GM19324 (cell line): Measurements from ENCODE around the gene KIF11.

Source experiments
- ATAC-seq: cut with Tn5 transposase; IDR thresholded peaks from one replicate; pipeline ENCODE4 v1.9.1; 2021; ENCODE audit warnings: mild to moderate bottlenecking, moderate library complexity; ENCODE audit not compliant: unreplicated experiment, low FRiP score

The KIF11 gene

DNA sequence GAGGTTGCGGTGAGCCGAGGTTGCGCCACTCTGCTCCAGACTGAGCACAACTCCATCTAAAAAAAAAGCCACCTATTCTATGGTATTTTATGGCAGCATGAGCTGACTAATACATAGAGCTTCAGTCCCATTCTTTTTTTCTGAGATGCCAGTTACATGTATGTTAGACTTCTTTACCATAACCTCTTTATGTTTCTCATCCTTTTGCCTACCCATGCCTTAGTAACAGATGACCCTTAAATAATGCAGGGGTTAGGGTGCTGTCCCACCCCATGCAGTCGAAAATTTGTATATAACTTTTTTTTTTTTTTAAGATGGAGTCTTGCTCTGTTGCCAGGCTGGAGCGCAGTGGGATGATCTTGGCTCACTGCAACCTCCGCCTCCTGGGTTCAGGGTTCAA, 74.1 kb downstream of the KIF11 start:
- no peak for ATAC-seq

DNA sequence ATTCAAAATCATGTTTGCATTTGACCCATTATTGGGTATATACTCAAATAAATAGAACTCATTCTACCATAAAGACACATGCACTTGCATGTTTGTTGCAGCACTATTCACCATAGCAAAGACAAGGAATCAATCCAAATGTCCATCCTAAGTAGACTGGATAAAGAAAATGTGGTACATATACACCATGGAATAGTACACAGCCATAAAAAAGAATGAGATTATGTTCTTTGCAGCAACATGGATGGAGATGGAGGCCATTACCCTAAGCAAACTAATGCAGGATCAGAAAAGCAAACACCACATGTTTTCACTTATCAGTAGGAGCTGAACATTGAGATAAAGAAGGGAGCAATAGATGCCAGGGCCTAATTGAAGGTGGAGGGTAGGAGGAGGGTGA, 84.8 kb downstream of the KIF11 start:
- ATAC-seq = no peak

DNA sequence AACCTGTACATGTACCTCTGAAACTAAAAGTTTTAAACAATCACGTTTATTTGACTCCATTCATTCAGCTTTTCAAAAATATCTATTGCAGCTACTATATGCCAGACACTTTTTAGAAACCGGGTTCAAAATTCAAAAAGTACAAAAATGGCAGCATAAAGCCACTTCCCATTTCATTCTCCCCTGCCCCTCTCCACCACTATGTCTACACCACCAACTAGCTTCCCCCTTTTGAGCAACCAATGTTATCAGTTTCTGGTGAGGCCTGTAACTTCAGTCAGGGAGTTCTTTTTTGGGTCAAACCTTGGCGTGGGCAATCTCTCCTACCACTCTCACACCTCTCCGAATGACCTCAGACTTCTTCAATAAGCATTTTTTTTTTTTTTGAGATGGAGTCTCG, 85.3 kb downstream of the KIF11 start:
- no peak for ATAC-seq

DNA sequence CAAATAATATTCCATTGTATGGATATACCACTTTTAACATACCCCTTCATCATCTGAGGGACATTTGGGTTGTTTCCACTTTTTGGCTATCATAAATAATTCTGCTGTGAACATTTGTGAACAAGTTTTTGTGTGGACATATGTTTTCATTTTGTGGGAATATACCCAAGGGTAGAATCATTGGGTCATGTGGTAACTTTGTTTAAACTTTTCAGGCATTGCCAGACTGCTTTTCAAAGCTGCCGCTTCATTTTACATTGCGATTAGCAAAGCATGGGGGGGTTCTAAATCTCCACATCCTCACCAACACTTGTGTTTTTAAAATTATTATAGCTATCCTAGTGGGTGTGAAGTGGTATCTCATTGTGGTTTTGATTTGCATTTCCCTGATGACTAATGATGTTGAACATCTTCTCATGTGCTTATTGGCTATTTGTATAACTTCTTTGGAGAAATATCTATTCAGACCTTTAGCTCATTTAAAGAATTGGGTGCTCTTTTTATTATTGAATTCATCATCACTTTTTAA, 88.4 kb downstream of the KIF11 start:
- no peak for ATAC-seq

DNA sequence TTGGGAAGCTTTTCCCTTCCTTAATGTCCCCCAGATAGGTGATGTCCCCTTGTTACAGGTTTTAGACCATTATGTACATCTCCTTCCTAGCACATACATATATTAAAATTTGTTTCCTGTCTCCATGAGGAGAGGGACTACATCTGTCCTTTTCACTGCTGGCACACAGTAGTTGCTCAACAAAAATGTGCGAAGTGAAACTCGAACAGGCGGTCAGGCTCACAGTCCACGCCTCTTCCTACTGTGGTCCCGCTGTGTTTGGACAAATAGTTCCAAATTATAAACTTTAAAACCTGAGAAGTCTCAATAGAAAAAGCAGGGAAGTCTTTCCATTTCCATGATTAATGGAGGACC, 95.6 kb downstream of the KIF11 start:
- no peak for ATAC-seq

DNA sequence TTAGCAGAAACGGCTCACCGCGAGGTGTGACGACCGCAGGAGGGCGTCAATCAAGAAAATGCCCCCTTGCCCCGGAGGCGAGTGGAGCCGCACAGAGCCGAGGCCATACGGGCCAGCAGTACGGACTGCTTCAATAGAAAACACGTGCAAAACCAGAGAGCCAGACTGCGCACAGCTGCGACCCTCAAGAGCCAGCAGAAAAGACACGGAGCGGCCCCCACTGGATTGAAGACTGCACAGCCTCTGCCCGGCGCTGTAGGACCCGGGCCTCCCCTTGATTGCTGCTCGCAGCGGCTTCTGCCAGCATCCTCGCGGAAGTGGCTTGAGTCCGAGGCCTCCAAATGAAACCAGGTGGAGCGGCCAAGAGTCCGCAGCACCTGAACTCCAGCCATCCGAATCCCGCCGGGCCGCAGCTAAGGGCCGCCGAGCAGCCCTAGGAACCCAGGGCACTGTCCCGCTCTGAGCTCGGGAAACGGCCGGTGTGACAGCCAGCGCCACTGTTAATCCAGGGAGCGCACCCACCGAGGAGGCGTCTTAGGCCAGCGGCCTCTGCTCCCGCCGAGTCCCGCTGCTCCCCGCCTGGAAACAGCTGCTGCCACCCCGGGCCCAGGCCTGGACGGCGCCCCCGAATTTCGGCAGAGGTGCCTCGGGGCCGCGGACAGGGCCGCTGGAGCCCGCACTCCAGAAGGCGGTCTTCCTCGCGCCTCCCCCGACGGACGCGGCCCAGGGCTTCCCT, 96.2 kb downstream of the KIF11 start:
- ATAC-seq = peak; percentile 28

DNA sequence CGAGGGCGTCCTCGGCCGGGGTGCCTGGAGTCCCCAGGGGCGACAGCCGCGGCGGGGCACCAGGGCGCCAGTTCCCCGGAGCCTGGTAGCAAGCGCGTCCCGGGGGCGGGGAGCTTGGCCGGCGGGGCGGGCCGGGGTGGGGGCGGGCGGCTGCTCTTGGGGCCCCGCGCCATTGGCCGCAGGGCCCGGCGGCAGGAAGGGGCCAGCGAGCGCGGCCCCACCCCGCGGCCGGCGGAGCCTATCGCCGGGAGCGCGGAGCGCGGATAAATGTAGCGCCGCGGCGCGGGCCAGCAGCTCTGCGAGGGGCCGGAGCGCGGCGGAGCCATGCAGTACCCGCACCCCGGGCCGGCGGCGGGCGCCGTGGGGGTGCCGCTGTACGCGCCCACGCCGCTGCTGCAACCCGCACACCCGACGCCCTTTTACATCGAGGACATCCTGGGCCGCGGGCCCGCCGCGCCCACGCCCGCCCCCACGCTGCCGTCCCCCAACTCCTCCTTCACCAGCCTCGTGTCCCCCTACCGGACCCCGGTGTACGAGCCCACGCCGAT, 96.8 kb downstream of the KIF11 start, which contains the start of gene HHEX:
TSS of gene HHEX (plus strand) at position 293 of the 548 bp plus-strand sequence. CDS start at position 325, 32 bp downstream.
- peak; percentile 48 for ATAC-seq

DNA sequence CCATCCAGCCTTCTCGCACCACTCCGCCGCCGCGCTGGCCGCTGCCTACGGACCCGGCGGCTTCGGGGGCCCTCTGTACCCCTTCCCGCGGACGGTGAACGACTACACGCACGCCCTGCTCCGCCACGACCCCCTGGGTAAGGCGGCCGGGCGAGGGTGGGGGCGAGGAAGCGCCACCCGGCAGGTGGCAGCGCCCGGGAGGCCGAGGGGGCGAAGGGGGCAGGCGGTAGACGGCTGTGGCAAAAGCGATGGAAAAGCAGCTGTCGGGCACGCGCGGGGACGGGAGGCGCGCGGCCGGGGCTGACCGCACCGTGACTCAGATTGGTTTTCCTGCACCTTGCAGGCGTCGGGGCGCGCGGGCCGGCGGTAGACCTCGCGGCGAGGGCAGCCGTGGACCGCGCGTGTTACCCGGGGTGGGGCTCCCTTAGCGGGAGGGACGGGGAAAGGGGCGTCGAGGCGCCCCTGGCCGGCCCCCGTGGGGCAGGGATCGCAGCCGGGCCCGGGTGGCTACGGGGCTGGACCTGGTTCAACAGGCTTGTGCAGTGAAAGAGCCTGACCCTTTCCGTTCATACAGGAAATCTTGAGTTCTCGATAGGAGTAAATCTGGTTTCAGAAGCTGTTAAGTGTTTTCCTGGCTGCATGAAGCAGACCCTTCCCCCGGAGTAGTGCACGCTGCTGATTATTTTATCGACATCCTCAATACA, 97.4 kb downstream of the KIF11 start:
- no peak for ATAC-seq

DNA sequence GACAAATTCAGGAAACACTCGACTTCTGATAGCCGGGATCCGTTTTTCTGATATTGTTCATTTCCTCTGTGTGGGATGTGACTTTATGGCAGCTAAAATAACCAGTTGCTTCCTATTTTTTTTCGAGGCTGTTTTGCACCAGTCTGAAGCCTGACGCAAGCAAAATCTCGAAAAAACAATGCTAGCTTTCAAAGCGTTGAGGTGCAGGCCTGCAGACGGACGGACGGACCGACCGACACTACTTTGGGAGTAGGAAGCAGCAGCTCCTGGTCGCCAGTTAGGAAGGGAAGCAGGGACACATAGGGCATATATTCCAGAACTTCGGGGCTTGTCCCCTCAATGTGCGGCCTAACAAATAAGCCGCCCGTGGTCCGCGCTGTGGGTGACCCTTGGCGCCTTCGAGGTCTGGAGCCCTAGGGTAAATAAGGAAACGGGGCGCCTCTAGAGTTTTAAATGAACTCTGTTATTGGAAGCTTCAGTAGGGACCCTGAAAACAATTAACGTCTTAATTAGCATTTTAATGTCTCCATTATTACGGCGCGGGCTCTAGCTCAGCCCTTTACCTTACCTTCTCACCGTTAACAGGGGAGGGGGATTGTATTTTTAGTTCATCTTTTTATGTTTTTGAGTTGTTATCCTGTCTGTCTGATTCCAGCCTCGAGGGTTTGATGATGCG, 98.1 kb downstream of the KIF11 start:
- ATAC-seq = no peak

DNA sequence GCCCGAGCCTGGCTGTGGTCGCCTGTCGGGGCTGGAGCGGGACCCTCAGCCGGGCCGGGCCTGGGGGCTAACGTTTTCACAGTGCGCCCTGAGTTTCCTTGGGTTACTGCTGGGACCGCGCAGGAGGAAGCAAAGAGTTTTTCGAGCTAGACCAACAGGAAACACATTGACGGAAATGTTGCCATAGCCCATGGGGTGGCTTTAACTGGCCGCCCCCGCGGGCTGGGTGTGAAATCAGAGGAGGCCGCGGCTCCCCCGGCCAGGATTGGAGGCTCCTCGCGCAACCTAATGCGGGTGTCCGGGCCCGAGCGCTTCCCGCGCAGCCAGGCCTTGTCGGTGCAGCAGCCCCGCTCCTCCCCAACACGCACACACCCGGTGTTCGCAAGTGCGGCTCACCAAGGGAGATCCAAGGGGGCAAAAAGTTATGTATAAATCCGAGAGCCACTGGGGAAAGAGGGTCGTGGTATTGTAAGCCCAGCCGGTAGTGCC, 98.7 kb downstream of the KIF11 start:
- no peak for ATAC-seq

DNA sequence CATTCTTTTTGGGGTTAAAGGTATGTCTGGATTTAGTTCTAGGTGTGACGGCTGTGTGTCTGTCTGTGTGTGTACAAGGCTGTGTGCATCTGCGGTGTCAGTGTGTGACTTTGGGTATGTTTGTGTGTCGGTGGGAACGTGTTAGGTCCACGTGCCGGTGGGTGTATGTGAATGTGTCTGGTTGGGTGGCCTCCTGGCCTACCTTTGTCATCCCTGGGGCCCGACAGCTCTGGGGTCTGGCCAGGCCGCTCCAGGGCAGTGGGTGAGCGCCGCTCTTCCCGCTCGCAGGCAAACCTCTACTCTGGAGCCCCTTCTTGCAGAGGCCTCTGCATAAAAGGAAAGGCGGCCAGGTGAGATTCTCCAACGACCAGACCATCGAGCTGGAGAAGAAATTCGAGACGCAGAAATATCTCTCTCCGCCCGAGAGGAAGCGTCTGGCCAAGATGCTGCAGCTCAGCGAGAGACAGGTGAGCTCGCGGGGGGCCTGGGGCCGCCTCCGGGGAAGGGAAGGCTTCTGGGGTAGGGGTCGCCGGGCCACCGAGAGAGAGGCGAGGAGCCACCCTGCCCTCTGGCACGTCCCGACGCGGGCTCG, 99.2 kb downstream of the KIF11 start:
- no peak for ATAC-seq

DNA sequence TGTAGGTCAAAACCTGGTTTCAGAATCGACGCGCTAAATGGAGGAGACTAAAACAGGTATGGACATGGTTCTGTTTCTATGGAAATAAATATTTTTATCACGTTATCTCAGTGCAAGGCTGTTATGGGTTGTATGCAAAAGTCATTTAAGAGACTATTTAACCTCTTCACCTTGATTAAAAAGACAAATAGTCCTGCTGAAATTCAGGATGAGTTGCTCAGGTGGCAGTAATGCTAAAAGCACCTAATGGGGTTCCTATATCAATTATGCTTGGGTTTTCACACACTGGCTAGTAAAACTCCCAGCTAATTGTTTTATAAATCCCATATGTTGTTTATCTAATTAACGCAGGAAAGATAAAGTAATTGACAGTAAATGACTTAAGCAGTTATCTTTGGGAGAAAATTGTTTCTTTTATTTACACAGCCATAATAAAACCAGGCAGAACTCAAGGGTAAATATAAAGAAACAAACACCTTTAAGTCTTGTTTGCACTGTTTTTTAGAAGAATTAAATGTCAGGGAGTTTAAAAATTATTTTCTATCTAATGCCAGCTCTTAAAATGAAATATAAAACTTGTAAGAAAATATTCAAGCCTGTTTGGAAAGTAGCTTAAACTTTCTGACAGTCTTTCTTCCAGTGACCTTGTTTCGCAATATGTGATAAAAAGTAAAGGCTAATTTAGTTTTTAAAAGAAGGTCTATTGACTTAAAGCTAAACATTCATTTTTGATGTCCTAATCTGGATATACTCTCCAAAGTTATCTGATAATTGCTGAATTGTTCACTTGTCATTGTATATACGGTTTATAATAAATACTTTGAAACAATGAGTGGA, 100.0 kb downstream of the KIF11 start:
- ATAC-seq = no peak

DNA sequence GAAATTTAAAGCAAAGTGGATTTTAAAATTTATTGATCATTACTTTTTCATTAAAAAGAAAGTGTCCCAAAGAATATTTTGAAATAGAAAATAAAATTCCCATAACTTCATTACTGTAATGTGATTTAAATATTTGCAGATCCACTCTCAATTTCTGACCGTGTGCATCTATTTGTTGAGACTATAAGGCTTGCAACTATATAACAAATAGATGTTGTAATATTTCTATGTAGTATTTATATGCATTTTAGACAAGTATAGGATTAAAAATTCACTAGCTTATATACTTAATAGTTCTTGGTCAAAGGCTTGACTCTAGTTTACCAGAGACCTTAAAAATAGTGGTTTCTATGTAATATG, 100.6 kb downstream of the KIF11 start:
- no peak for ATAC-seq

DNA sequence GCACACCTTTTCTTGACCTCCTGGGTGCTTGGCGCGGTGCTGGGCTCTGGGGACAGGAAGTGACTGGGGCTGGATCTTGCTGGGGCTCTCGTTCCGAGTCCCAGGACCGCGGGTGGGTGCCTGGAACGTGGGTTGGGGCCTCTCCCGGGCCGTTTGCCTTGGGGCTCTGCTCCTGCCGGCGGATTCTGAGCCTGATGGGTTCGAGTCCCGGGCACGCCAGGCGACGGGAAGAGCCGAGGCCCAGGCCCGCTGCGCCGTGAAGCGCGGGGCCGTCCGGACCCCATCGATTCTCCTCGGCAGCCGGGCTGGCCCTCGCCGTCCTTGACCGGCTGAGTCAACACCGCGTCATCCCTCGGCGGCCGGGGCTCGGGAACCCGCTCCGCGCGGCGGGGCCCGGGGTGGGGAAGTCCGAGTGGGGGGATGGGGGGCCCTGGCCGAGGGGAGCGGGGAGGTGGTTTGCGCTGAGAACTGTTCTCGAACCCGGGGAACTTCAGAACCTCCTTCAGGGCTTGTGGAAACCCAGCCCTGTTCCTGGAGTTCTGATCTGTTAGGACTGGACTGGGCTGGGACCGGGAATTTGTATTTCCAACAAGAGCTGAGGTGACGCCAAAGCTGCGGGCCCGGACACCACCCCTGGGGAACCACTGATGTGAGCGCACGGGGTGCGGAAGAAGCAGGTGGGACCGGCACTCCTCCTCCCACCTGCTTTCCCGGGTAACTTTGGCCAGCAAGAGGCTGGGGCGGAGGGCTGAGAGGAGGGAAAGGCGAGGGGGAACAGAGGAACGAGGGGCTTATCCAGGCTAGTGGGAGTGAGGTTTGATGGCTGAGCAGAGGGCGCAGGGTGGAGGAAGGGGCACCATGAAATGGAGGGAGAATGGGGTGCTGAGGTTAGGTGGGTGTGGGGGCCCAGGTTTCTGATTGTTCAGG, 103.0 kb downstream of the KIF11 start:
- no peak for ATAC-seq

DNA sequence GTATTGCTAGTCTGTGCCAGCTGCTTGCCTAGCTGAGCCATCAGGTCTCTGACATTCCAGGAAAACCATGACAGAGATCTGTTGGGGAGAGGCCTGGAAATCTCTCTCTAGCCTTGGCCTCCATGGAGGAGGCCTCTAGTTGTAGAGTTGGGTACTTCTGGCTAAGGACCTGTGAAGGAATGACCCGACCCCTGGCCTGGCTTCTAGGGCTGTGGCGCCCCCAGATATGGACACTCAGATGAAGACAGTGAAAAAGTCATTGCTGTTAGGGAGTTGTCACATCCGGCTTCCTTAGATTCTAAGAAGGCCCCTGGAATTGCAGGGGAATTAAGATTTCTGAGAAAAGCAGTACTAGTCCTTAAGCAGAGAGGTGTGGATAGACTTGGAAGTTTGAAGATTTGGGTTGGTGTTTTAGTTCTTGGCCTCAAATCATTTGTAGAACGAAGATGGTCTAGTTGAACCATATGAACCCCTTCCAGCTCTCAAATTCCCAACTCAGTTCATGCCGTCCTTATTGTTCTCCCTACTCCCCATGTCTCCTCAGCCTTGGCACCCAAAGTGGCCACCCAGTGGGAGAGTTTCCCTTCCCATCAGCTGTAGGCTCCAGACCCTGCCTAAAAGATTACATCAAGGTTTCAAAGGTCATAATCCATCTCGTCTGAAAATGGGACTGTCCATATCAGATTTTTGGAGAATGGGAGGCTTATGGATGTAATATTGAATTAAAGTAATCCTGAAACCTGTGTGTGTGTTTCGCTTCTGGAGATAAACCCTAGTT, 103.9 kb downstream of the KIF11 start:
- ATAC-seq = no peak

DNA sequence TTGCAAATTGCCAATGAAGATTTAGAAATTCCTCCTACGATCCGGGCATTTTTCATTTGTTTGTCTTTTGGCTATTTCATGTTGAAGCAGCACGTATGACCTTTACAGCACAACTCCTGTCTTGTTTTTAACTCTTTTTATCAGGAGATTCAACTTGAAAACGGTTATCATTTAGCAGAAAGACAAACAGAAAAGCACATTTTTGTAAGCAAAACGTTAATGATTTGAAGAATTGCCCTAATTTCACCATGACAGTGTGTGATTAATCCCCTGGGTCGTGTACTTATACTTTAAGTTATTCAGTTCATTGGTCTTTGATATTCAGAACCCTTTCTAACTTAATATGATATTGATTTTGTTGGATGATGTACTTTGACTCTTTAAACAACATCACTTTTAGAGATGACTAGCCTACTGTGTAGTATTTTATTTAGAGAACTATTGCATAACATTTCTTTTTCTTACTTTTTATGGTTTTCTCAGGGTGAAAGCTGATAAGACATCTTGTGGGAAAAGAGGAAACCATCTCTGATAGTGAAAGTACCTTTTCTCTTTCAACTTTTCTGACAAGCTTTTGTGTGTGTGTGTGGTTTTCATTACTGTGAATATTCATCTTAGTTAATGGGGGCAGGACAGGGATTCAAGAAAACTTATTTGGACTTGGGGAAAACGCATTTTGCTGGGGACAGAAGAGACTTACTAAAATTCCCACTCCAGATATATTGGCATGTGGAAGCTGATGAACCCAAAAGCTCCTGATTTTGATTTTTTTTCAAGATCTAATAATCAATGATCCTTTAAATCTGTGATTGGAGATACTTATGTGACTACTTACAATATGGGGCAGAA, 105.0 kb downstream of the KIF11 start:
- no peak for ATAC-seq

DNA sequence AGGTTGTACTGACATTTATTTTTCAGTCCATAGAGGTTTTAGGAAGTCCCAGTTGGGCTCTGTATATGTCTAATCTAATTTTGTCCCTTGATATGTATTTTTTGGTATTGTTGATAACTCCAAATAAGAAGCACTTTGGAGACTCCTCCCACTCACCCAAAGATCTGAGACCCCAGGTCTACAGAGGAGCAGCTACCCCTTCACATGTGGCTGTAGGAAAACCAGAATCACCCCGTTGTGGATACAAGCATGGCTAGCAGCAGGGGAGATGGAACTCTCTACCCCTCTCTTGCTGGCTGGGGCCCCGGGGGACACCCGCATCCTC, 106.2 kb downstream of the KIF11 start:
- ATAC-seq = no peak
